GM19468 (cell line): ENCODE data around the gene GADD45GIP1.
"Not testable (repeated sequence)": the region's sequence is repeated elsewhere in the genome, so short reads cannot be mapped to it uniquely, and the experiment has no call there.

Source experiments
- ATAC-seq: cut with Tn5 transposase; IDR thresholded peaks from one replicate; pipeline ENCODE4 v1.9.1; 2021; ENCODE audit warnings: mild to moderate bottlenecking, moderate library complexity, moderate number of reproducible peaks; ENCODE audit not compliant: unreplicated experiment; ENCODE audit errors: extremely low read depth

The GADD45GIP1 gene

GRCh38 chr19:12965812-12966135 lies 8.8 kb upstream of the GADD45GIP1 start:
- ATAC-seq: no peak

DNA sequence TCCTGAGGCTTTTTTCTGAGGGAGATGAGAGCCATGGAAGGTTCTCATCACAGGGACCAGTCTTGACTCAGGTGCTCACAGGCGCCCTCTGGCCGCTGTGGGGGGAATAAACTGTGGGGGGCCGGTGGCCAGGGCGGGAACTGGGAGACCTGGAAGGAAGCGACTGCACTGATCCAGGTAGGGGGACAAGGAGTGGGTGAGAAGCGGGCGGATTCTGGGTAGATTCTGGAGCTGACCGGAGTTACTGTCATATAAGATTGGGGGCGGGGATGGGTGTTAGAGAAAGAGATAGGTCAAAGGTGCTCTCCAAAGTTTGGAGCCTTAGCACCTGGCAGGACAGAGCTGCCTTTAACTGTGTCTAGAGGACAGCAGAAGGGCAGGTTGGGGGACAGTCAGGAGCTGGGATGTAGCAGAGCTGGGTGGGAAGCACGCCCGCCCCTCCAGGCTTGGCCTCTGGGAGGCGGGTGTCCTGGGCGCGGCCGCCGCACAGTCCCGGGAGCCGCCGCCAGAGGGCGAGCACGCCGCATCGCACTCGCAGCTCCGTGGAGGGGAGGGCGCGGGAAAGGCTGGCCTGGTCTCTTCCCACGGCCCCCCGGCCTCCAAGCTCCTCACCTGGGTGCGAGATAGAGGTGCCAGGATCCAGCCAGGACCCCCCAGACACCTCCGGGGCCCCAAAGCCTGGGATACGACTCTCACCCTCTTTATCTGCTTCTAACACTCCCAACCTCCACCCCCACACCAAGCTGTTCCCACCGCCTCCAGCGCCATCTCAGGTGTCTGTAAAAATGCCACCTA lies 8.2 kb upstream of the GADD45GIP1 start:
- ATAC-seq: no peak

- no peak for ATAC-seq
These were observed 2.5 kb upstream of the GADD45GIP1 start for GRCh38 chr19:12959481-12959880.

GRCh38 chr19:12957389-12957952 lies 448 bp upstream of the GADD45GIP1 start:
- ATAC-seq: not testable (repeated sequence)

DNA sequence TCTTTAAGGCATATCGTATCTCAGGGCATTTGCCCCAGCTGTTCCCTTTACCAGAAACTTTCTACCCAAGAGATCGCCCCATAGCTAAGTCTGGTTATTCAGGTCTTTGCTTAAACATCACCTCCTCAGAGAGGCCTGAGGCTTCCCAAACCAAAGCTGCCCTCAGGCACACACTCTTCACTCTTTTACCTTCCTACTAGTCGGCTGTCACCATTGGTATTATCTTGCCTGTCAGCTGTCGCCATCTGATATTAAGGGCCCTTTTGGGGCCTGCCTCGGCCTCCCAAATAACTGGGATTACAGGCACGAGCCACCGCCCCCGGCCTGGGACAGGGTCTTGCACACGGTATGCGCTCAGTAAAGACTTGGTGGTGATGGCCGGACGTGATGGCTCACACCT lies 1.0 kb downstream of the GADD45GIP1 start:
- ATAC-seq: no peak

DNA sequence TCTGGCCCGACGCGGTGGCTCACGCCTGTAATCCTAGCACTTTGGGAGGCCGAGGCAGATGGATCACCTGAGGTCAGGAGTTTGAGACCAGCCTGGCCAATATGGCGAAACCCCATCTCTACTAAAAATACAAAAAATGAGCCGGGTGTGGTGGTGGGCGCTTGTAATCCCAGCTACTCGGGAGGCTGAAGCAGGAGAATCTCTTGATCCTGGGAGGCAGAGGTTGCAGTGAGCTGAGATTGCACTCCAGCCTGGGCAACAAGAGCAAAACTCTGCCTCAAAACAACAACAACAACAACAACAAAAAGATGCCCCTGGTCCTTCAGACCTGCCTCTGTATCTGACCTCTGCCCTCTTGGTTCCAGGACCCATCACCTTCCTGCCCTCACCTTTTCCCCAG lies 1.4 kb downstream of the GADD45GIP1 start:
- ATAC-seq: not testable (repeated sequence)

- ATAC-seq: no peak
These were observed 2.4 kb downstream of the GADD45GIP1 start for GRCh38 chr19:12954612-12954962.

GRCh38 chr19:12953799-12954611 lies 3.0 kb downstream of the GADD45GIP1 start:
- ATAC-seq: no peak

- no peak for ATAC-seq
These were observed 3.8 kb downstream of the GADD45GIP1 start for GRCh38 chr19:12953138-12953798.

DNA sequence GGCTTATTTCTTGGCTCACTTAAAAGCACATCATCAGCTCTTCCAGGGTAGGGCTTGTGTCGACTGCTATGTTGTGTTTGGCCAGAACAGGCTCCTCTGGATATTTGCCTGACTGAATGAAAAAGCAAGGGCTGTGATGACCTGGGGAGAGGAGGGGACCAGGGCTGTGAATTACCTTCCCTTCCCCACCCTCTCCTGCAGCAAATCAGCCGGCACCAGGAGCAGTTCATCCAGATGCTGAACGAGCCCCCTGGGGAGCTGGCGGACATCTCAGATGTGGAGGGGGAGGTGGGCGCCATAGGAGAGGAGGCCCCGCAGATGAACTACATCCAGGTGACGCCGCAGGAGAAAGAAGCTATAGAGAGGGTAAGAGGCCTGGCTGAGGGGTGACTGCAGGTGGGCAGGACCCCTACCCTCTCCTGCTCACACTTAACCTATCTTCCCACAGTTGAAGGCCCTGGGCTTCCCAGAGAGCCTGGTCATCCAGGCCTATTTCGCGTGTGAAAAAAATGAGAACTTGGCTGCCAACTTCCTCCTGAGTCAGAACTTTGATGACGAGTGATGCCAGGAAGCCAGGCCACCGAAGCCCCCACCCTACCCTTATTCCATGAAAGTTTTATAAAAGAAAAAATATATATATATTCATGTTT lies 4.4 kb downstream of the GADD45GIP1 start:
- ATAC-seq: no peak

DNA sequence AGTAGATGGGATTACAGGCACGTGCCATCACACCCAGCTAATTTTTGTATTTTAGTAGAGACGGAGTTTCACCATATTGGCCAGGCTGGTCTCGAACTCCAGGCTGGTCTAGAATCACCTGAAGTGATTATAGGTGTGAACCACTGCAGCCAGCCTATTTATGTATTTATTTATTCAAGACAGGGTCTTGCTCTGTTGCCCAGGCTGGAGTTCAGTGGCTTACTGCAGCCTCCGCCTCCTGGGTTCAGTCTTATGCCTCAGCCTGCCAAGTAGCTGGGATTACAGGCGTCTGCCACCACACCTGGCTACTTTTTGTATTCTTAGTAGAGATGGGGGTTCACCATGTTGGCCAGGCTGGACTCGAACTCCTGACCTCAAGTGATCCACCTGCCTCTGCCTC lies 5.0 kb downstream of the GADD45GIP1 start:
- not testable (repeated sequence) for ATAC-seq

GRCh38 chr19:12949363-12950283 lies 7.4 kb downstream of the GADD45GIP1 start:
- ATAC-seq: no peak

DNA sequence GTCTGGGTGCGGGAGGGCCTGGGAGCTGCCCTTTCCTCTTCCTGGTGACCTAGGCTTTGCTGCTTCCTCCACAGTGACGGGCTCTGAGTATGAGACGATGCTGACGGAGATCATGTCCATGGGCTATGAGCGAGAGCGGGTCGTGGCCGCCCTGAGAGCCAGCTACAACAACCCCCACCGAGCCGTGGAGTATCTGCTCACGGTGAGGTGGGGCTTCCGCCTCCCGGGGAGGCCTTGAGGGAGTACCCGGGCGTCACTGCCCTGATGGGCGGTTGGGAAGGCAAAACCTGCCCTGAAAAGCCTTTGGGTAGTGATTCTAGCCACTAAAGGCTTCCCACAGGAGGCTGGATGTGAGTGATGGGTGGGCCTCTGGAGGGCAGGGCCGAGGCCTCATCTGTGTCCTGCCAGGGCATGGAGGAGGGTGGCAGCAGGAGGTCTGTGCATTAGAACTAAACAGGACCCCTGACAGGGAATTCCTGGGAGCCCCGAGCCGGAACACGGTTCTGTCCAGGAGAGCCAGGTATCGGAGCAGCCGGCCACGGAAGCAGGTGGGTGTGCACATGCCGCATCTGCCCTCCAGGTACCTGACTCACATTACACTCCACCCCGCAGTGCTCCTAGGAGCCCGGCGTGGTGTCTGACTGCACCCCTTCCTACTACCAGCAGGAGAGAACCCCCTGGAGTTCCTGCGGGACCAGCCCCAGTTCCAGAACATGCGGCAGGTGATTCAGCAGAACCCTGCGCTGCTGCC lies 8.2 kb downstream of the GADD45GIP1 start:
- ATAC-seq: no peak

- no peak for ATAC-seq
These were observed 9.1 kb downstream of the GADD45GIP1 start for GRCh38 chr19:12947702-12948611.

- no peak for ATAC-seq
These were observed 10.1 kb downstream of the GADD45GIP1 start for GRCh38 chr19:12946731-12947496.

- no peak for ATAC-seq
These were observed 10.8 kb downstream of the GADD45GIP1 start for GRCh38 chr19:12946092-12946721.
